ENCODE results near the gene CPXM2. TPM values are rescaled to one million over a fixed set of nuclear protein-coding genes. Genes with fewer than 3 reads are reported as not detected.

CPXM2 gene
- total RNA-seq, 1 experiment from 2014 or later, result not detected

DNA sequence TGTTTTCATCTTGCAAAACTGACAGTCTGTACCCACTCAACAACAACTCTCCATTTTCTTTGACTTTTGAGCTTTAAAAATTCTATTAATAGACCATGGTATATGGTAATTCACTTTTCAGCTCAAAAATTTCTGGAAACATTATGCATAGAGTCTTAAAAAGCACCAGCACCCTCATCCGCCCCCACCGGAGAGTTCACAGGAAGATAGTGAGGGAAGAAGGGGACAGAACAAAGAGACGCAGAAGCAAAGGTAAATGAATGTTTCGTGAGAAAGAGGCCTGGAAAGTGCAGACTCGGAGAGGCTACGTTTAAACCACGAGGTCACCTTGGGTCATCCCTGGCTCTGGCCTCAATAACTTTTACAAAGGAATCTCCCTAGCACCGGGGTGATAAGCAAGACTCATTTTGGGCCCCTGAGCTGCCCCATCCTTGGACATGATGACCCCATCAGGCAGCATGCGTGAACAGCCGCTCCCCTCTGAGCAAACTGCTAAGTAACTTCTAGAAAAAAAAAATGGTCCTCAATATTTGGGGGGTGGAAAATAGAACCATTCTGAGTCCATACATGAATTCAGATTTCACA lies 96.3 kb downstream of the CPXM2 start:
- CTCF ChIA-PET, result no interaction called here
- intact Hi-C loops (cut with micrococcal nuclease; ENCODE audit: unreplicated experiment), result no loop called here
- H3K27me3 Mint-ChIP-seq (ENCODE audit: unreplicated experiment), result peaks cover 22% of the 10 kb centered on the region
- H3K27ac Mint-ChIP-seq (ENCODE audit: unreplicated experiment), result no peak overlapping the region
- DNase-seq, result no peak
- peaks cover 4% of the 10 kb centered on the region for H3K4me1 Mint-ChIP-seq (ENCODE audit: low read depth, unreplicated experiment)
- peaks cover 1% of the 10 kb centered on the region for H3K9me3 Mint-ChIP-seq (ENCODE audit: low read depth, unreplicated experiment)
- TF ChIP-seq, protein P1, sequence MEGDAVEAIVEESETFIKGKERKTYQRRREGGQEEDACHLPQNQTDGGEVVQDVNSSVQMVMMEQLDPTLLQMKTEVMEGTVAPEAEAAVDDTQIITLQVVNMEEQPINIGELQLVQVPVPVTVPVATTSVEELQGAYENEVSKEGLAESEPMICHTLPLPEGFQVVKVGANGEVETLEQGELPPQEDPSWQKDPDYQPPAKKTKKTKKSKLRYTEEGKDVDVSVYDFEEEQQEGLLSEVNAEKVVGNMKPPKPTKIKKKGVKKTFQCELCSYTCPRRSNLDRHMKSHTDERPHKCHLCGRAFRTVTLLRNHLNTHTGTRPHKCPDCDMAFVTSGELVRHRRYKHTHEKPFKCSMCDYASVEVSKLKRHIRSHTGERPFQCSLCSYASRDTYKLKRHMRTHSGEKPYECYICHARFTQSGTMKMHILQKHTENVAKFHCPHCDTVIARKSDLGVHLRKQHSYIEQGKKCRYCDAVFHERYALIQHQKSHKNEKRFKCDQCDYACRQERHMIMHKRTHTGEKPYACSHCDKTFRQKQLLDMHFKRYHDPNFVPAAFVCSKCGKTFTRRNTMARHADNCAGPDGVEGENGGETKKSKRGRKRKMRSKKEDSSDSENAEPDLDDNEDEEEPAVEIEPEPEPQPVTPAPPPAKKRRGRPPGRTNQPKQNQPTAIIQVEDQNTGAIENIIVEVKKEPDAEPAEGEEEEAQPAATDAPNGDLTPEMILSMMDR (IDR thresholded peaks at IDR 0.05; ENCODE audit: unreplicated experiment), result no peak
- no TSS peak for BruUV-seq (replicated peaks)
- peaks cover 4% of the 10 kb centered on the region for H3K36me3 Mint-ChIP-seq (ENCODE audit: insufficient read depth, unreplicated experiment)
- no peak overlapping the region for H3K4me3 Mint-ChIP-seq (ENCODE audit: low read depth, unreplicated experiment)

DNA sequence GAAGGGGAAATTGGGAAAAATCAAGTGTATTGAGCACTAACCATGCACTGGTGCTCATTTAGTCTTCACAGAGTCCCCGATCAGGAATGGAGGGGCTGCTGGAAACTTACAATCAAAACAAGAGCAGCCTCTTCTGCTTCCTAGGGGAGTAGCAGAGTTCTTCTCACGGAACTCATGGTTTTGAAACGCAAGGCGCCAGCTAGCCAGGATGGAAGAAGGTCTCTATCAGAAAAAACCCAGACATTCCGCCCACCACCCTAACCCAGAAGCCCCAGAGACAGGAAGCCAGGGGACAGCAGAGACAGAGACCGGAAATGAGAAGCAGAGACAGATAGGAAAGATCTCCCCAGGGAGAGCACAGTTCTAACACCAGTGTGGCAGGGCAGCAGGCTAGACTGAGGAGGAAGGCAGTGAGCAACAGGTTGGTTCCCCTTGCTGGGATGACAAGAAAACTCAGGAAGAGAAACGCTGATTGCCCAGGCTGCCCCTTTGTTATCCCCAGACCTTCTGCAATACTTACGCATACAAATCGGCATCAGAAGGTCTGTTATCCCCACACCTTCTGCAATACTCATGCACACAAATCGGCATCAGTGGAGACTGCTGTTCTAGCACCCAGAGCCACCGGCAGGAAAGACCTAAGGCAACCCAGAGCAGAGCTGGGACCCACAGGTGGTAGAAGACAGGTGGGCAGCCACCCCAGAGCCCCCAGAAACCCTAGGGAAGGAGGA lies 99.2 kb downstream of the CPXM2 start:
- peaks cover 4% of the 10 kb centered on the region for H3K9me3 Mint-ChIP-seq (ENCODE audit: low read depth, unreplicated experiment)

DNA sequence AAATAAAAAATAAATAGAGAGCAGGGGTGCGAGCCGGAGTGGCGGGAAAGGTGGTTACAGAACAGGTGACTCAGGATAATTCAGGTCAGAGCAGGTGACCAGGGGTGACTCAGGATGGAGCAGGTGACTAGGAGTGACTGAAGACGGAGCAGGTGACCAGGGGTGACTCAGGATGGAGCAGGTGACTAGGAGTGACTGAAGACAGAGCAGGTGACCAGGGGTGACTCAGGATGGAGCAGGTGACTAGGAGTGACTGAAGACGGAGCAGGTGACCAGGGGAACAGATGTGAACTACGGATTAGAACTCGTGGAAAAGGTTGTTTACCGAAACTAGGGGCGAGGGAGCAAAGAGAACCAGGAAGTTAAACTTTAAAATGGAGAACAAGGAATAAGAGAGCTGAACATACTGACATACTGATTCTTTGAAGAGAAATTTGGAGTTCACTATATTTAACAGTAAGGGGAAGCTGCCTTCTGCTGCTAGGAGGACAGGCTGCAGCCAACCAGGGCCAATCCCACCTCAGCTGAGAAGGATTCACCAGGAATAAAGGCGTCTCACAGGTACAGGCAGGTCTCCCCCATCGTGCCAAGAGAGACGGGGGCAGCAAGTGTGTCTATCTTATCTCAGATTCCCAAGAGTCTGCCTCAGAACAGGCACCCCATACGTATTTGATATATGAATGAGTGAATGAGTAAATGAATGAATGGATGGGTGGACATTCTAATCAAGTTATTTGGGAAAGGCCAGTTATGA lies 101.3 kb downstream of the CPXM2 start:
- no TSS peak for BruUV-seq (replicated peaks)
- Mint-ChIP-seq H3K4me3 (ENCODE audit: low read depth, unreplicated experiment) (peak overlapping the region; percentile 9), H3K36me3 (ENCODE audit: insufficient read depth, unreplicated experiment) (peaks cover 4% of the 10 kb centered on the region), H3K4me1 (ENCODE audit: low read depth, unreplicated experiment) (peaks cover 9% of the 10 kb centered on the region), H3K27me3 (ENCODE audit: unreplicated experiment) (peaks cover 19% of the 10 kb centered on the region), H3K9me3 (ENCODE audit: low read depth, unreplicated experiment) (peaks cover 6% of the 10 kb centered on the region), H3K27ac (ENCODE audit: unreplicated experiment) (peak overlapping the region; percentile 86)
- intact Hi-C loops (cut with micrococcal nuclease; ENCODE audit: unreplicated experiment), result no loop called here
- TF ChIP-seq, protein P1 (IDR thresholded peaks at IDR 0.05; ENCODE audit: unreplicated experiment), result no peak
- CTCF ChIA-PET, result no interaction called here
- peak; percentile 44 for DNase-seq

More for the DNA sequence above, 99.2 kb downstream of the CPXM2 start:
- H3K27me3 Mint-ChIP-seq (ENCODE audit: unreplicated experiment), result no peaks in the 10 kb centered on the region
- no peak overlapping the region for H3K4me3 Mint-ChIP-seq (ENCODE audit: low read depth, unreplicated experiment)
- H3K4me1 Mint-ChIP-seq (ENCODE audit: low read depth, unreplicated experiment), result peaks cover 9% of the 10 kb centered on the region
- CTCF ChIA-PET, result no interaction called here
- BruUV-seq (replicated peaks), result no TSS peak
- intact Hi-C loops (cut with micrococcal nuclease; ENCODE audit: unreplicated experiment), result no loop called here
- no peak overlapping the region for H3K27ac Mint-ChIP-seq (ENCODE audit: unreplicated experiment)
- DNase-seq, result no peak
- TF ChIP-seq, protein P1 (IDR thresholded peaks at IDR 0.05; ENCODE audit: unreplicated experiment), result no peak
- peaks cover 4% of the 10 kb centered on the region for H3K36me3 Mint-ChIP-seq (ENCODE audit: insufficient read depth, unreplicated experiment)

DNA sequence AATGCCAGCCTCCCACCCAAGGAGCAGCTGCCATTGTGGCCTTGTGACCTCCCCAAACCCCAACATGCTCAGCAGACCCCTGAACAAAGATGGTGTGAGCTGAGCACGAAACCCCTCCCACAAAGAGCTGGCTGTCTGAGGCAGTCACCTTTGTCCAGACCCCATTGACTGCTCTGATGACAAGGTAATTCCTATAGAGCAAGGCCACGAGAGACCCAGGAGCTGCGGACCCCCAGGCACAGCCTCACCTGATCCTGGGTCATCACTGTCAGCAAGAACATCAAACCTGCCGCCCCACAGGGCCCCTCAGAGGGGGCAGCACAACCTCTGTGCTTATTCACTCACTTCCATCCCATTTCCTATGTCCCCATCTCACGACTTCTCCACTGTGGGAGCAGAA lies 102.6 kb downstream of the CPXM2 start:
- Mint-ChIP-seq H3K27me3 (ENCODE audit: unreplicated experiment) (peaks cover 32% of the 10 kb centered on the region), H3K4me3 (ENCODE audit: low read depth, unreplicated experiment) (no peak overlapping the region), H3K9me3 (ENCODE audit: low read depth, unreplicated experiment) (peaks cover 6% of the 10 kb centered on the region), H3K36me3 (ENCODE audit: insufficient read depth, unreplicated experiment) (peaks cover 4% of the 10 kb centered on the region), H3K4me1 (ENCODE audit: low read depth, unreplicated experiment) (peaks cover 9% of the 10 kb centered on the region), H3K27ac (ENCODE audit: unreplicated experiment) (no peak overlapping the region)
- intact Hi-C loops (cut with micrococcal nuclease; ENCODE audit: unreplicated experiment), result no loop called here
- no peak for DNase-seq
- CTCF ChIA-PET, result no interaction called here
- TF ChIP-seq, protein P1 (IDR thresholded peaks at IDR 0.05; ENCODE audit: unreplicated experiment), result no peak
- BruUV-seq (replicated peaks), result no TSS peak

Data from Calu3 (cell line).